HG03558 (cell line): ENCODE measurements around the gene HLA-DRB1.
"Not testable (repeated sequence)": the region's sequence is repeated elsewhere in the genome, so short reads cannot be mapped to it uniquely, and the experiment has no call there.

Experiments
- ATAC-seq: cut with Tn5 transposase; IDR thresholded peaks from one replicate; pipeline ENCODE4 v1.9.1; 2021; ENCODE audit warnings: moderate number of reproducible peaks; ENCODE audit not compliant: unreplicated experiment; ENCODE audit errors: extremely low read depth

The HLA-DRB1 gene

GRCh38 chr6:32609731-32610640 is 20.3 kb upstream of the HLA-DRB1 start:
- peak; percentile 63 for ATAC-seq

- ATAC-seq = no peak
Observed at GRCh38 chr6:32609391-32609730, 19.7 kb upstream of the HLA-DRB1 start.

GRCh38 chr6:32608362-32608761 is 18.7 kb upstream of the HLA-DRB1 start:
- ATAC-seq = no peak

- no peak for ATAC-seq
Observed at GRCh38 chr6:32607988-32608298, 18.3 kb upstream of the HLA-DRB1 start.

- ATAC-seq = no peak
Observed at GRCh38 chr6:32607263-32607987, 17.8 kb upstream of the HLA-DRB1 start.

GRCh38 chr6:32604434-32604877 is 14.8 kb upstream of the HLA-DRB1 start:
- ATAC-seq = no peak

GRCh38 chr6:32603888-32604287 is 14.2 kb upstream of the HLA-DRB1 start:
- ATAC-seq = no peak

GRCh38 chr6:32603222-32603621 is 13.6 kb upstream of the HLA-DRB1 start:
- ATAC-seq = no peak

GRCh38 chr6:32602383-32602782 is 12.7 kb upstream of the HLA-DRB1 start:
- ATAC-seq = no peak

- ATAC-seq = no peak
Observed at GRCh38 chr6:32597024-32597423, 7.4 kb upstream of the HLA-DRB1 start.

- not testable (repeated sequence) for ATAC-seq
Observed at GRCh38 chr6:32590713-32591112, 1.1 kb upstream of the HLA-DRB1 start.

- no peak for ATAC-seq
Observed at GRCh38 chr6:32588156-32588555, 1.5 kb downstream of the HLA-DRB1 start.

- ATAC-seq = no peak
Observed at GRCh38 chr6:32583527-32583898, 6.1 kb downstream of the HLA-DRB1 start.

GRCh38 chr6:32581315-32582095 is 8.1 kb downstream of the HLA-DRB1 start:
- no peak for ATAC-seq

- no peak for ATAC-seq
Observed at GRCh38 chr6:32580593-32580992, 9.1 kb downstream of the HLA-DRB1 start.

GRCh38 chr6:32578962-32579361 is 10.7 kb downstream of the HLA-DRB1 start:
- no peak for ATAC-seq

GRCh38 chr6:32577493-32577892 is 12.2 kb downstream of the HLA-DRB1 start:
- not testable (repeated sequence) for ATAC-seq

- no peak for ATAC-seq
Observed at GRCh38 chr6:32576250-32576649, 13.4 kb downstream of the HLA-DRB1 start.

- no peak for ATAC-seq
Observed at GRCh38 chr6:32570363-32570905, 19.2 kb downstream of the HLA-DRB1 start.

- ATAC-seq = no peak
Observed at GRCh38 chr6:32568561-32568960, 21.1 kb downstream of the HLA-DRB1 start.

GRCh38 chr6:32566957-32567356 is 22.7 kb downstream of the HLA-DRB1 start:
- no peak for ATAC-seq
